Naive thymus-derived CD4-positive, alpha-beta T cell (primary cell): ENCODE measurements around the gene ABHD12B. TPM values are rescaled to one million over a fixed set of nuclear protein-coding genes. Genes with fewer than 3 reads are reported as not detected.

Source experiments
- ATAC-seq: fragments of 150-1000 bp; cut with Tn5 transposase; 2 replicates; pipeline ENCODE4 v1.10.0; 2021; ENCODE audit warnings: mild to moderate bottlenecking, moderate library complexity
- CTCF ChIA-PET: fragments of 350-600 bp; sonication (Branson Sonifier 250); formaldehyde crosslinking; loops from one replicate; lab custom pipeline; 2021; ENCODE audit warnings: antibody characterized with exemption; lab: Charles Lee
- POLR2A ChIA-PET: fragments of 350-600 bp; sonication (Branson Sonifier 250); formaldehyde crosslinking; loops from one replicate; lab custom pipeline; 2021; ENCODE audit warnings: antibody characterized with exemption, inconsistent platforms; lab: Charles Lee
- DNase-seq, 9 donors: peaks; one replicate each; pipeline versions ENCODE4 v3.0.0 to v3.0.0-alpha.2; 2020 to 2022; ENCODE audit warnings: mixed read lengths in 1 of 9
- H3K27ac ChIP-seq: one replicate; pipeline ENCODE4 v1.7.0; 2013; ENCODE audit warnings: mild to moderate bottlenecking, low read depth, low read length, moderate library complexity
- H3K27me3 ChIP-seq, 2 donors: one replicate each; pipeline ENCODE4 v1.7.0; 2013; ENCODE audit warnings: low read length in 2 of 2, mild to moderate bottlenecking in 2 of 2, moderate library complexity in 2 of 2; ENCODE audit not compliant: control insufficient read depth in 2 of 2, insufficient read depth in 2 of 2
- H3K36me3 ChIP-seq, 3 experiments: 1 replicate in 2 of 3; 2 replicates in 1 of 3; pipeline ENCODE4 v1.7.0; 2013; ENCODE audit warnings: low read length in 3 of 3, mild to moderate bottlenecking in 3 of 3, moderate library complexity in 1 of 3; ENCODE audit not compliant: insufficient read depth in 3 of 3, control insufficient read depth in 2 of 3
- H3K4me1 ChIP-seq, 2 donors: one replicate each; pipeline ENCODE4 v1.7.0; 2013; ENCODE audit warnings: low read length in 2 of 2, mild to moderate bottlenecking in 2 of 2, moderate library complexity in 1 of 2; ENCODE audit not compliant: control insufficient read depth in 2 of 2, insufficient read depth in 2 of 2
- H3K4me3 ChIP-seq: 2 replicates; pipeline ENCODE4 v1.7.0; 2013; ENCODE audit warnings: mild to moderate bottlenecking, low read length
- H3K9me3 ChIP-seq, 3 experiments: 1 replicate in 2 of 3; 2 replicates in 1 of 3; pipeline ENCODE4 v1.7.0; 2013; ENCODE audit warnings: low read length in 3 of 3; ENCODE audit not compliant: control insufficient read depth in 2 of 3
- H3K27ac Mint-ChIP-seq, 9 donors: one replicate each; pipeline ENCODE4 v1.8.0; 2020 to 2022; ENCODE audit warnings: mixed read lengths in 9 of 9, mild to moderate bottlenecking in 8 of 9, moderate library complexity in 5 of 9, inconsistent platforms in 2 of 9
- H3K27me3 Mint-ChIP-seq, 5 donors: one replicate each; pipeline ENCODE4 v1.8.0; 2021 to 2022; ENCODE audit warnings: mixed read lengths in 5 of 5, mild to moderate bottlenecking in 1 of 5
- H3K36me3 Mint-ChIP-seq, 5 donors: one replicate each; pipeline ENCODE4 v1.8.0; 2020 to 2022; ENCODE audit warnings: mixed read lengths in 5 of 5, mild to moderate bottlenecking in 3 of 5, inconsistent platforms in 1 of 5
- H3K4me1 Mint-ChIP-seq, 7 donors: one replicate each; pipeline ENCODE4 v1.8.0; 2020 to 2022; ENCODE audit warnings: mixed read lengths in 7 of 7, mild to moderate bottlenecking in 3 of 7, inconsistent platforms in 1 of 7
- H3K4me3 Mint-ChIP-seq, 10 donors: one replicate each; pipeline ENCODE4 v1.8.0; 2020 to 2022; ENCODE audit warnings: mild to moderate bottlenecking in 10 of 10, mixed read lengths in 10 of 10, moderate library complexity in 6 of 10, inconsistent platforms in 2 of 10
- H3K9me3 Mint-ChIP-seq, 11 donors: one replicate each; pipeline ENCODE4 v1.8.0; 2020 to 2022; ENCODE audit warnings: mixed read lengths in 11 of 11, mild to moderate bottlenecking in 4 of 11, inconsistent platforms in 1 of 11, moderate library complexity in 1 of 11
- intact Hi-C, 2 donors: fragments of 100-400 bp; cut with micrococcal nuclease; formaldehyde crosslinking; loops; one replicate each; pipeline ENCODE4 v1.15.1; 2023
- polyA plus RNA-seq, 2 donors: library from polyadenylated mRNA; unstranded; fragments of 300-500 nt; fragmentation: Illumina TruSeq; gene quantifications; one replicate each; pipeline ENCODE4 v1.2.3, GENCODE V29; 2021
- total RNA-seq, 6 experiments: library from RNA in 5 of 6; stranded (reverse) in 5 of 6; gene quantifications; 1 replicate in 5 of 6; 2 replicates in 1 of 6; pipeline ENCODE4 v1.2.3 and lab custom pipeline; 2021 to 2026

ABHD12B gene
- total and polyA plus RNA-seq, 7 experiments from 2014 or later = 0.37 TPM; not detected in 6

DNA sequence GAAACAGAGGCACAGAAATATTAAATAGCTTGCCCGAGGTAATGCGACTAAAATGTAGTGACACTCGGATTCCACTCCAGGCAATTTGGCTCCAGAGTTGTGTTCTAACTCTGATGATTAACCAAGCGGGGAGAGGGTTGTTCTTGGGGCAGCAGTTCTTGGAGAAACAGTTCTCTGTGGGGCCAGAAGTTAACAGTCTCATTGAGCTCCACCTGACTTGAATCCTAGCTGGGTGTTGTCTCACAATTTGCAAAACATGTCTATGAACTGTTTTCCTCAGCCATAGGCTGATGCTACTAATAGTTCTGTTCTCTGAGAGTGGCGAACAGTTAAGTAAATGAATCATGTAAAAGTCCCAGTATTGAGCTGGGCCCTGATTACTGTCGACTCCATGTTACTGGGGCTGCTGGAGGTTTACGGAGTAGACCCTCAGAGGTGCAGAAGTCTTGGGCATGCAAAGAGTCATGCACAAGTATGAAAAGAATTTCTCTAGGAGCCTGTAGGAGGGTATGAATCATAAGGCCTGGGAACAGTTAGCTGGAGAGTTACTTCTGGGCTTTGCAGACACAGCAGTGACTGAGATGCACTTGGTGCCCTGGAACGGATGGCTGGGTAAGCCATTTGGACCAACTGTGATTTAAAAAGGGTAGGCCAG, 25.5 kb upstream of the ABHD12B start:
- CTCF ChIA-PET = interaction anchor here (1.2 kb wide), 1 partner anchor 11 kb away, joined by 5 read pairs; no protein-coding TSS in a partner anchor
- DNase-seq (no peak), ATAC-seq (no peak)
- Mint-ChIP-seq H3K4me1 (peaks cover 0 to 14% (median 9%) of the 10 kb centered on the region in 7 donors), H3K36me3 (no peaks in the 10 kb centered on the region), H3K9me3 (no peaks in the 10 kb centered on the region), H3K4me3 (no peak overlapping the region), H3K27ac (no peak overlapping the region), H3K27me3 (peaks cover 0 to 21% (median 0%) of the 10 kb centered on the region in 5 donors)
- no peaks in the 10 kb centered on the region for H3K4me1 ChIP-seq
- no peaks in the 10 kb centered on the region for H3K9me3 ChIP-seq
- no peak overlapping the region for H3K27ac ChIP-seq
- H3K27me3 ChIP-seq = no peaks in the 10 kb centered on the region
- POLR2A ChIA-PET = interaction anchor here (0.6 kb wide), 1 partner anchor 394 kb away, joined by 6 read pairs; no protein-coding TSS in a partner anchor
- no peaks in the 10 kb centered on the region for H3K36me3 ChIP-seq
- intact Hi-C loops = no loop called here
- H3K4me3 ChIP-seq = no peak overlapping the region

DNA sequence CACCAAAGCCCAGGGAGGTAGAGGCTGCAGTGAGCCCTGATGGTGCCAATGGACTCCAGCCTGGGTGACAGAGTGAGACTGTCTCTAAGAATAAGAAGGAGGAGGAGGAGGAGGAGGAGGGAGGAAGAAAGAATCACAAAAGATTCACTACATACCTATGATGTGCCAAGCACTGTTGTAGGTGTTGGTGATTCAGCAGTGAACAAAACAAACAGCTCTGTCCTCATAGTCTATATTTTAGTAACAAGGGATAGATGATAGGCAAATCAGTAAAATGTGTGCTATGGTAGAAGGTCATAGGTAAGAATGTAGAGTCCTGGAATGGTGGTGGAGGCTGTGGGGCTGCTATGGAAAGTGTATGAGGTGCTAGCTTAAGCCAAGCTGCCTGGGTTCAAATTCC, 18.0 kb upstream of the ABHD12B start:
- ChIA-PET CTCF (no interaction called here), POLR2A (interaction anchor here (0.7 to 1.5 kb wide), 2 partner anchors 30 to 102 kb away, joined by 3 read pairs; no protein-coding TSS in a partner anchor)
- Mint-ChIP-seq H3K4me1 (peaks cover 0 to 5% (median under 1%) of the 10 kb centered on the region in 7 donors), H3K27me3 (peaks cover 0 to 12% (median 0%) of the 10 kb centered on the region in 5 donors), H3K9me3 (no peaks in the 10 kb centered on the region), H3K4me3 (no peak overlapping the region), H3K36me3 (no peaks in the 10 kb centered on the region), H3K27ac (no peak overlapping the region)
- Histone ChIP-seq H3K36me3 (no peaks in the 10 kb centered on the region), H3K9me3 (no peaks in the 10 kb centered on the region), H3K27ac (no peak overlapping the region), H3K4me1 (no peaks in the 10 kb centered on the region), H3K4me3 (no peak overlapping the region), H3K27me3 (no peaks in the 10 kb centered on the region)
- intact Hi-C loops = no loop called here
- ATAC-seq (no peak), DNase-seq (no peak)

- DNase-seq (no peak), ATAC-seq (peak; percentile 18)
- Histone ChIP-seq H3K9me3 (no peaks in the 10 kb centered on the region), H3K4me1 (peaks cover 5% of the 10 kb centered on the region in 2 donors), H3K27ac (no peak overlapping the region), H3K27me3 (no peaks in the 10 kb centered on the region), H3K4me3 (no peak overlapping the region), H3K36me3 (no peaks in the 10 kb centered on the region)
- CTCF ChIA-PET = no interaction called here
- Mint-ChIP-seq H3K36me3 (no peaks in the 10 kb centered on the region), H3K27ac (no peak overlapping the region), H3K9me3 (no peaks in the 10 kb centered on the region), H3K27me3 (peaks cover 0 to 11% (median 0%) of the 10 kb centered on the region in 5 donors), H3K4me3 (no peak overlapping the region), H3K4me1 (peaks cover 0 to 10% (median 6%) of the 10 kb centered on the region in 7 donors)
- POLR2A ChIA-PET = interaction anchor here (0.6 to 1.5 kb wide), 3 partner anchors 31 to 103 kb away, joined by 3 to 6 read pairs (median 3); no protein-coding TSS in a partner anchor
- intact Hi-C loops = no loop called here
Measured at GRCh38 chr14:50854521-50854920, 17.3 kb upstream of the ABHD12B start.

- intact Hi-C loops = no loop called here
- H3K9me3 Mint-ChIP-seq = no peaks in the 10 kb centered on the region
- Histone ChIP-seq H3K36me3 (no peaks in the 10 kb centered on the region), H3K9me3 (no peaks in the 10 kb centered on the region), H3K27ac (no peak overlapping the region), H3K4me1 (peaks cover 7% of the 10 kb centered on the region in 2 donors), H3K4me3 (no peak overlapping the region), H3K27me3 (no peaks in the 10 kb centered on the region)
- H3K27me3 Mint-ChIP-seq = peaks cover 0 to 8% (median 0%) of the 10 kb centered on the region in 5 donors
- CTCF ChIA-PET = interaction anchor here (0.7 to 1.0 kb wide), 2 partner anchors 78 to 80 kb away, joined by 3 read pairs; no protein-coding TSS in a partner anchor
- H3K4me1 Mint-ChIP-seq = peaks cover 0 to 17% (median 8%) of the 10 kb centered on the region in 7 donors
- ATAC-seq (no peak), DNase-seq (no peak)
- POLR2A ChIA-PET = no interaction called here
- H3K4me3 Mint-ChIP-seq = no peak overlapping the region
- no peaks in the 10 kb centered on the region for H3K36me3 Mint-ChIP-seq
- H3K27ac Mint-ChIP-seq = no peak overlapping the region
Measured at GRCh38 chr14:50855558-50855957, 16.3 kb upstream of the ABHD12B start.

DNA sequence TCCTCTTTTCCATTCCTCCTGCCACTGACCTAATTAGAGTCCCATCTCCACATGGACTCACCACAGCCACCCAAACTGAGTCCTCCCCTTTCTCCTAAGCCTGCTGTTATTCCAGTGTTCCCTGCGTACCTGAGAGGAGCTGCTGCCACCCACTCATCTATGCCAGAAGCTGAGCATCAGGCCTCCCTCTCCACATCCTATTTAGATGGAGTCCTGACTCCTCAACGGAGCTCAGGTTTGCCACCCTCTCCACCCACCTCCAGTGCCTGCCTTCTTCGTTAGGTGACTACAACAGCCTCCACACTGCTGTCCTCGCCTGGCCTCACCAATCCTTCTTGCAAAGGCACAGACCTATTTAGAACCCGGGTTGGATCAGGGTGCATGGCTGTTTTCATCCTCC, 15.2 kb upstream of the ABHD12B start:
- peaks cover 0 to 9% (median 0%) of the 10 kb centered on the region in 5 donors for H3K27me3 Mint-ChIP-seq
- ATAC-seq = no peak
- H3K9me3 Mint-ChIP-seq = no peaks in the 10 kb centered on the region
- no peak for DNase-seq
- peaks cover 7% of the 10 kb centered on the region in 2 donors for H3K4me1 ChIP-seq
- H3K27ac Mint-ChIP-seq = peak overlapping the region in 1 of 9 donors; percentile 62
- ChIA-PET POLR2A (interaction anchor here (1.0 to 5.9 kb wide), 2 partner anchors 25 to 83 kb away, joined by 3 to 67 read pairs; partner anchors contain the start of gene NIN), CTCF (interaction anchor here (0.9 to 7.3 kb wide), 3 partner anchors 10 to 80 kb away, joined by 4 to 110 read pairs (median 5); no protein-coding TSS in a partner anchor)
- H3K27ac ChIP-seq = no peak overlapping the region
- H3K36me3 ChIP-seq = no peaks in the 10 kb centered on the region
- H3K4me3 Mint-ChIP-seq = no peak overlapping the region
- H3K4me3 ChIP-seq = no peak overlapping the region
- intact Hi-C loops = no loop called here
- H3K4me1 Mint-ChIP-seq = peaks cover 0 to 18% (median 8%) of the 10 kb centered on the region in 7 donors
- H3K36me3 Mint-ChIP-seq = no peaks in the 10 kb centered on the region
- H3K27me3 ChIP-seq = no peaks in the 10 kb centered on the region
- H3K9me3 ChIP-seq = no peaks in the 10 kb centered on the region

DNA sequence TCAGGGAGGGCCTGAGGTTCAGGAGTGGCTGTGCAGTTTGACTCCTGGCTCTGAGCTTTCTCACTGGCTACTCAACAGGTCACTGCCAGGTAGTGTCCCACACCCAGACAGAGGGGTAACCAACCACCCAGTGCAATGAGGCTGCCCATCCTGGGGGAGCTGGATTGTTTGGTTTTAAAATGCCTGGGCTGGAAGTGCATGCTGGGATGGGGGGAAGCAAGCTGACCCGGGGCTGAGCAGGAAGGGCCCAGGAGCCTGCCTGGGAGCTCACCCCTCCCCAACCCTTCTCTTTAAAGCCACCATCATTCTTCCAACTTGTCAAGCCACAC, 12.6 kb upstream of the ABHD12B start:
- peak overlapping the region; percentile 84 for H3K4me3 ChIP-seq
- CTCF ChIA-PET = interaction anchor here (0.6 to 7.3 kb wide), 16 partner anchors 28 to 425 kb away, joined by 3 to 110 read pairs (median 4); partner anchors contain the start of gene NIN
- ATAC-seq = no peak

More for the DNA sequence above, 12.6 kb upstream of the ABHD12B start:
- Histone ChIP-seq H3K4me1 (peaks cover 7% of the 10 kb centered on the region in 2 donors), H3K27ac (peak overlapping the region; percentile 56), H3K27me3 (no peaks in the 10 kb centered on the region), H3K36me3 (no peaks in the 10 kb centered on the region), H3K9me3 (no peaks in the 10 kb centered on the region)
- peak overlapping the region; percentile 89 to 95 (median 92) for H3K4me3 Mint-ChIP-seq
- peaks cover 0 to 24% (median 0%) of the 10 kb centered on the region in 5 donors for H3K27me3 Mint-ChIP-seq
- intact Hi-C loops = no loop called here
- H3K4me1 Mint-ChIP-seq = peaks cover 0 to 24% (median 8%) of the 10 kb centered on the region in 7 donors
- H3K36me3 Mint-ChIP-seq = no peaks in the 10 kb centered on the region
- H3K27ac Mint-ChIP-seq = peak overlapping the region; percentile 38 to 94 (median 83)
- no peak for DNase-seq
- H3K9me3 Mint-ChIP-seq = no peaks in the 10 kb centered on the region
- POLR2A ChIA-PET = interaction anchor here (1.0 to 5.9 kb wide), 10 partner anchors 9 to 87 kb away, joined by 3 to 67 read pairs (median 12); partner anchors contain the start of gene NIN
